CD4-positive, alpha-beta memory T cell (primary cell): ENCODE results near the gene NCOR2. TPM values are rescaled to one million over a fixed set of nuclear protein-coding genes. Genes with fewer than 3 reads are reported as not detected.

Source experiments
- CTCF ChIA-PET: fragments of 350-600 bp; sonication (Branson Sonifier 250); formaldehyde crosslinking; loops from one replicate; lab custom pipeline; 2021; ENCODE audit warnings: inconsistent platforms; ENCODE audit not compliant: partially characterized antibody; lab: Charles Lee
- POLR2A ChIA-PET: fragments of 350-600 bp; sonication (Branson Sonifier 250); formaldehyde crosslinking; loops from one replicate; lab custom pipeline; 2021; ENCODE audit not compliant: partially characterized antibody; lab: Charles Lee
- DNase-seq, 5 donors: peaks; one replicate each; pipeline versions ENCODE4 v3.0.0 to v3.0.0-alpha.2; 2020 to 2022; ENCODE audit warnings: mixed read lengths in 1 of 5
- H3K27ac ChIP-seq: one replicate; pipeline ENCODE4 v1.7.0; 2013; ENCODE audit warnings: low read depth, low read length
- H3K27me3 ChIP-seq: 2 replicates; pipeline ENCODE4 v1.7.0; 2013; ENCODE audit warnings: mild to moderate bottlenecking, low read length, moderate library complexity; ENCODE audit not compliant: insufficient read depth
- H3K36me3 ChIP-seq: 2 replicates; pipeline ENCODE4 v1.7.0; 2013; ENCODE audit warnings: mild to moderate bottlenecking, low read length, moderate library complexity; ENCODE audit not compliant: insufficient read depth
- H3K4me1 ChIP-seq: 2 replicates; pipeline ENCODE4 v1.7.0; 2013; ENCODE audit warnings: mild to moderate bottlenecking, low read length, moderate library complexity; ENCODE audit not compliant: insufficient read depth
- H3K4me3 ChIP-seq, 2 donors: one replicate each; pipeline ENCODE4 v1.7.0; 2013; ENCODE audit warnings: low read length in 2 of 2, mild to moderate bottlenecking in 1 of 2
- H3K9me3 ChIP-seq, 2 donors: one replicate each; pipeline ENCODE4 v1.7.0; 2013; ENCODE audit warnings: low read length in 2 of 2, control low read depth in 1 of 2; ENCODE audit not compliant: control insufficient read depth in 1 of 2
- H3K27ac Mint-ChIP-seq, 7 donors: one replicate each; pipeline ENCODE4 v1.8.0; 2020 to 2021; ENCODE audit warnings: mixed read lengths in 7 of 7, mild to moderate bottlenecking in 6 of 7, inconsistent platforms in 3 of 7, moderate library complexity in 3 of 7
- H3K27me3 Mint-ChIP-seq, 2 donors: one replicate each; pipeline ENCODE4 v1.8.0; 2020 to 2021; ENCODE audit warnings: mixed read lengths in 2 of 2
- H3K36me3 Mint-ChIP-seq, 2 donors: one replicate each; pipeline ENCODE4 v1.8.0; 2020 to 2021; ENCODE audit warnings: mixed read lengths in 2 of 2, inconsistent platforms in 1 of 2, mild to moderate bottlenecking in 1 of 2
- H3K4me1 Mint-ChIP-seq, 4 donors: one replicate each; pipeline ENCODE4 v1.8.0; 2020 to 2021; ENCODE audit warnings: mixed read lengths in 4 of 4, mild to moderate bottlenecking in 1 of 4
- H3K4me3 Mint-ChIP-seq, 8 donors: one replicate each; pipeline ENCODE4 v1.8.0; 2020 to 2021; ENCODE audit warnings: mixed read lengths in 8 of 8, mild to moderate bottlenecking in 7 of 8, moderate library complexity in 6 of 8, inconsistent platforms in 3 of 8
- H3K9me3 Mint-ChIP-seq, 8 donors: one replicate each; pipeline ENCODE4 v1.8.0; 2020 to 2021; ENCODE audit warnings: mixed read lengths in 8 of 8, mild to moderate bottlenecking in 5 of 8, inconsistent platforms in 3 of 8, moderate library complexity in 1 of 8
- intact Hi-C: fragments of 100-400 bp; cut with micrococcal nuclease; formaldehyde crosslinking; loops from one replicate; pipeline ENCODE4 v1.15.1; 2023
- polyA plus RNA-seq, 2 donors: library from polyadenylated mRNA; unstranded; fragments of 300-500 nt; fragmentation: Illumina TruSeq; gene quantifications; one replicate each; pipeline ENCODE4 v1.2.3, GENCODE V29; 2021
- total RNA-seq, 2 experiments: library from RNA; stranded (reverse); gene quantifications; one replicate each; pipeline ENCODE4 v1.2.3, GENCODE V29; 2021

Gene NCOR2
- total and polyA plus RNA-seq, 4 experiments from 2014 or later: 0.37 to 105 (median 54.5) TPM

DNA sequence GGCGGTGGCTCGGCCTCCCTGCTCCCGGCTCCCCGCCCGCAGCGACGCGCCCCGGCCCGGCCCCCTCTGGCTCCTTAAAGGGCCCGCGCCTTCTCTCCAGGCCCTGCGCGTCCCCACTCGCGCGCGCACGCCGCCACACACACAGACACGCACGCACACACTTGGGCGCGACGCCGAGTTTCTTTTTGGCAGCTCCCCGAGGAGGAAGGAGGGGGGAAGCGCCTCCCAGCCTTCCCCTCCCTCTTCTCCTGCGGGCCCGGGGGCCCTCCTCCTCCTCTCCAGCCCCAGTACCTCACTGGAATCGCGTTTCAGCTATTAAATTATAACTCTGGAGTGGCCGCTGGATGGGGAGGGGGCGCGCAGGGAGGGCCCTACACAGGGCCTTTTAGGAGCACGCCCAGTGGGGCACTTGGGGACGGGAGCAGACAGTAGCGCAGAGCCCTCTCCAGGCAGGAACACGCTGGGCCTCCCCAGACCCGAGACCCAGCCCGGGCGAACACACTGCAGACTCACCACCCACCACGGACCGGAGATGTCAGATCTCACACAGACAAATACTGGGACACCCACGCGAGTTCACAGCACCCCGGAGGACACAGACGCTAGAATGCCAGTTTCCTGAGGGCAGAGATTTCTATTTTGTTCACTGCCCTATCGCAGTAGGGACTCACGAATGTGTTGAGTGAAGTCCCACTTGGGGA is 411 bp upstream of the NCOR2 start:
- Mint-ChIP-seq H3K36me3 (peaks cover 0 to 2% of the 10 kb centered on the region in 2 donors), H3K4me1 (peaks cover 12 to 44% (median 21%) of the 10 kb centered on the region in 4 donors), H3K9me3 (no peaks in the 10 kb centered on the region), H3K4me3 (peak overlapping the region; percentile 82 to 90 (median 88)), H3K27ac (peak overlapping the region; percentile 72 to 92 (median 85)), H3K27me3 (no peaks in the 10 kb centered on the region)
- no peak overlapping the region for H3K27ac ChIP-seq
- intact Hi-C loops: loop anchor here (1.0 to 10.0 kb wide), 7 partner anchors 41 to 596 kb away; partner anchors contain the start of genes CCDC92 and ZNF664
- H3K4me3 ChIP-seq: peak overlapping the region in 1 of 2 donors; percentile 59
- H3K4me1 ChIP-seq: peaks cover 36% of the 10 kb centered on the region
- POLR2A ChIA-PET: interaction anchor here (0.6 to 2.7 kb wide), 5 partner anchors 41 to 595 kb away, joined by 3 to 18 read pairs (median 4); partner anchors contain the start of gene CCDC92
- H3K36me3 ChIP-seq: peaks cover 1% of the 10 kb centered on the region
- CTCF ChIA-PET: interaction anchor here (1.1 kb wide), 1 partner anchor 197 kb away, joined by 4 read pairs; no protein-coding TSS in a partner anchor
- no peaks in the 10 kb centered on the region for H3K27me3 ChIP-seq
- DNase-seq: peak; percentile 83 to 86 (median 84)
- no peaks in the 10 kb centered on the region for H3K9me3 ChIP-seq

DNA sequence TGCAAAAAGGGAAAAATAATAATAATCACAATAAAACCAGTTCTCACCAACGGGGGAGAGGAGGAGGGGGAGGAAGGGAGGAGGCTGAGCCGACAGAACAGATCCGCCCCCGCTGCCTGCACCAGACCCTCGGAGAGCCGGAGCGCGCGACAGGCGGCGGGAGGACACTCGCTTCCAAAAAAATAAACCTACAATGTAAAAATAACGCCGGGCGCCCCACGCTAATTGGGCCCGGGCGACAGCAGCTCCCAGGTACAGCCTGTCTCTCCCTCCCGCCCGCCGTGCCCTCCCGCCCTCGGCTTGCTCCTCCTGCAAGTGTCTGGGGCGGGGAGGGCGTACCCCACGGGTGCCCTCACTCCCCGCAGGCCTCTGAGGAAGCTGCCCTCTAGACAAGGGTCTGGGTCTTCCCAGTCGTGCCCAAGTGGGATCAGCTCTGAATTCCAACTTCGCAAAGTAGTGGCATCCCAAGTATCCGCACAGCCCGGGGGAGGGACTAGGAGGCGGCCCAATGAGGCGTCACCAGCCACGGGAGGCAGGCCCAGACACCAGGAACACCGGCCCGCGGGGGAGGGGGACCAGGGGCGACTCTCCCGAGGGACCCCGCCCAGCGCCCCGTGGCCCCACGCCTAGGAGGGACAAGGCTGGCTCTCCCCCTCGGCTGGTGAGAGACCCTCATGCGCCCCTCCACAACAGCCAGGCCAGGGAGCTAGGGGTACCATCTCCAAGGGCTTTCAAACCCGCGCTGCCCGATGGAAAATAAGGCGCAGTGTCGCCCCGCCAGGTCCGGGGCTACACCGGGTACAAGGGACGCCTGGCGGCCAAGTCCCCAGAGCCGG is 1.0 kb downstream of the NCOR2 start:
- peak; percentile 59 to 78 (median 68) for DNase-seq
- peak overlapping the region; percentile 90 for H3K27ac ChIP-seq
- peak overlapping the region; percentile 91 to 97 (median 94) for H3K4me3 Mint-ChIP-seq
- H3K4me1 ChIP-seq: peaks cover 38% of the 10 kb centered on the region
- no peaks in the 10 kb centered on the region for H3K9me3 ChIP-seq
- ChIA-PET CTCF (interaction anchor here (1.4 kb wide), 1 partner anchor 16 kb away, joined by 3 read pairs; no protein-coding TSS in a partner anchor), POLR2A (interaction anchor here (0.9 to 2.7 kb wide), 6 partner anchors 42 to 178 kb away, joined by 3 to 18 read pairs (median 4); no protein-coding TSS in a partner anchor)
- H3K36me3 ChIP-seq: peaks cover 2% of the 10 kb centered on the region
- H3K9me3 Mint-ChIP-seq: no peaks in the 10 kb centered on the region
- intact Hi-C loops: loop anchor here (2.0 to 10.0 kb wide), 6 partner anchors 70 to 594 kb away; partner anchors contain the start of genes CCDC92 and ZNF664
- H3K27me3 ChIP-seq: no peaks in the 10 kb centered on the region
- peaks cover 16 to 54% (median 28%) of the 10 kb centered on the region in 4 donors for H3K4me1 Mint-ChIP-seq
- peak overlapping the region; percentile 88 to 95 for H3K4me3 ChIP-seq
- H3K27ac Mint-ChIP-seq: peak overlapping the region; percentile 92 to 97 (median 93)
- no peaks in the 10 kb centered on the region for H3K27me3 Mint-ChIP-seq
- H3K36me3 Mint-ChIP-seq: peaks cover 0 to 2% of the 10 kb centered on the region in 2 donors

DNA sequence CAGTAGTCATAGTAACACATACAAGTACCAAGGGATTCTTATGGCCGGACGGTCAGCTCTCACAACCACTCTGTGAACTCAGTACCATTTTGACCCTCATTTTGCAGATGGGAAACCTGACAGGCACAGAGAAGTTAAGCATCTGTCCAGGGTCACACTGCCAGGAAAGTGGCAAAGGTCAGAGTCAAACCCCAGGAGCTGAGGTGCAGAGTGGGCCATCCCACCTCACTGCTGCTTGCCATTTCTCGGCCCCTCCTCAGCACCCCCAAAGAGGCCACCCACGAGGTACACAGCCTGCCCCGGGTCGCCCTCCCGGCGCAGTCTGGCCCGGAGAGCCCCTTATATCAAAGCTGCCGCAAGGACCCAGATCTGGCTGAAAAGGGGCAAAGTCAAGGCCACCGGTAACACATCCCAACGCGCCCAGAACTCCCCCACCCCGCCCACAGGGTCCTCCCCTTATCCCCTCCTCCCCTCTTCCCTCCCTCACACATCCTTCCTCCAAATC is 1.7 kb downstream of the NCOR2 start:
- intact Hi-C loops: loop anchor here (2.0 to 10.0 kb wide), 6 partner anchors 71 to 593 kb away; partner anchors contain the start of genes CCDC92 and ZNF664
- peaks cover 39% of the 10 kb centered on the region for H3K4me1 ChIP-seq
- no peaks in the 10 kb centered on the region for H3K9me3 ChIP-seq
- DNase-seq: no peak
- H3K4me1 Mint-ChIP-seq: peaks cover 19 to 60% (median 34%) of the 10 kb centered on the region in 4 donors
- H3K36me3 Mint-ChIP-seq: peaks cover 0 to 2% of the 10 kb centered on the region in 2 donors
- no peaks in the 10 kb centered on the region for H3K9me3 Mint-ChIP-seq
- CTCF ChIA-PET: interaction anchor here (1.4 kb wide), 1 partner anchor 16 kb away, joined by 3 read pairs; no protein-coding TSS in a partner anchor
- H3K4me3 ChIP-seq: peak overlapping the region; percentile 88 to 95
- POLR2A ChIA-PET: interaction anchor here (0.9 to 2.7 kb wide), 4 partner anchors 43 to 177 kb away, joined by 3 to 18 read pairs (median 4); no protein-coding TSS in a partner anchor
- peak overlapping the region; percentile 91 to 97 (median 94) for H3K4me3 Mint-ChIP-seq
- H3K27me3 ChIP-seq: no peaks in the 10 kb centered on the region
- H3K27ac ChIP-seq: peak overlapping the region; percentile 90
- no peaks in the 10 kb centered on the region for H3K27me3 Mint-ChIP-seq
- H3K27ac Mint-ChIP-seq: peak overlapping the region; percentile 73 to 97 (median 93)
- H3K36me3 ChIP-seq: peaks cover 2% of the 10 kb centered on the region

DNA sequence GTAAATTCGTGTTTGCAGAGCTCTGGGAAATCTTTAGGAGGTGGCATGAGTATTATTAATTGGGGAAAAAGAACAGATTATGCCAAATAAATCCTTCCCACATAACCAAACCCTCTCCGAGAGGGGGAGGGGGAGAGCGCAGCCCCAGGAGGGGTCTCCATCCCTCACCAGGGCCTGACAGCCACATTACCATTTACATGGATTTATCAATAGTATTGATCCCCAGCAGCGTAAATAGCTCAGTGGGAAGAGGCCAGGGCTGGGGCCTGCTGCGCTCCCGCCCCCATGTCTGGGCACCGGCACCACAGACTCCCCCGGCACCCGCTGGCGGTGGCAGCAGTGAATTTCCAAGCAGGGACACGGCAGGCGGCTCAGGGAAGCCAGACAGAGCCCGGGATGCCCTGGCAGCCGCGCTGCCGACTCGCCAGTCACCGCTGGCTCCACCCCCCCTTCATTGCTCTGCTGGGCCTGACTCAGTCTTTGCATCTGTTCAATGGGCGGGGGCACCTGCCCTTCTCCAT is 2.4 kb downstream of the NCOR2 start:
- Mint-ChIP-seq H3K4me1 (peaks cover 17 to 64% (median 37%) of the 10 kb centered on the region in 4 donors), H3K27me3 (no peaks in the 10 kb centered on the region), H3K27ac (peak overlapping the region in 1 of 7 donors; percentile 65), H3K4me3 (peak overlapping the region; percentile 52 to 97 (median 92)), H3K9me3 (peaks cover 0 to 2% (median 0%) of the 10 kb centered on the region in 8 donors), H3K36me3 (peaks cover 0 to 2% of the 10 kb centered on the region in 2 donors)
- intact Hi-C loops: loop anchor here (5.0 to 10.0 kb wide), 5 partner anchors 98 to 593 kb away; partner anchors contain the start of genes CCDC92 and ZNF664
- peaks cover 2% of the 10 kb centered on the region for H3K36me3 ChIP-seq
- no peak overlapping the region for H3K4me3 ChIP-seq
- ChIA-PET CTCF (interaction anchor here (1.4 kb wide), 1 partner anchor 15 kb away, joined by 3 read pairs; no protein-coding TSS in a partner anchor), POLR2A (no interaction called here)
- H3K9me3 ChIP-seq: no peaks in the 10 kb centered on the region
- no peak for DNase-seq
- H3K27ac ChIP-seq: no peak overlapping the region
- H3K27me3 ChIP-seq: no peaks in the 10 kb centered on the region
- H3K4me1 ChIP-seq: peaks cover 39% of the 10 kb centered on the region

DNA sequence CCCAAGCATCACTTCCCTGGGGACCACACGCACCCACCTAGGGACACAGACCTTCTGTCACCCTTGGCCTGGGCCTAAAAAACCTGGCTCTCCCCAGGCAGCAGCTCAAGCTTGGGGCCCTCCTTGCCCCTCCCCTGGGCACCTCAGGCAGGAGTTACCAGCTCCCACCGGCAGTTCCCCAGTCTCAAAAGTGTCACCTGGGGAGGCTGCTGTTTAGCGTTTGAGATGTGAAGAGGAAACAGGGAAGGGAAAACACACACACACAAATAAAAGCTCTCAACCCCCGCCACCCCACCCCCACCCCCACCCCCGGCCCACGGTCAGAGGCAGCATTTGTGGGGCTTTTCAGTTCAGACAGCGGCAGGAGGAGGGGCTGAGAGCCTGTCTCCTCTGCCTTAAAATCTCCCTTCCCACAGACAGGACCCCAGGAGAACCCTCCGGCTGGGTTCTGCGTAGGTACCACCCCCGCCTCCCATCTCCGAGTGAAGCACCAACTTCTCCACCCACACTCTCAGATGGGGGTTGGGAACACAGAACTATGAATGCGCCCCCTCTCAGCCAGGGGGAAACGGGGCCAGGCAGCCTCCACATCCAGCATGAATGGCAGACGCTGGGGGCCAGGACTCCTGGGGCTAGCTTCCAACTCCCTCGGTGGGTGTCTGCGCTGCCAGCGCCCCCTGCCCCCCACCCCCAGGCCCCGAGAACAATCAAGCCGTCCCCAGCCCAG is 3.0 kb downstream of the NCOR2 start:
- ChIA-PET CTCF (no interaction called here), POLR2A (no interaction called here)
- intact Hi-C loops: loop anchor here (10.0 kb wide), 1 partner anchor 150 kb away; no protein-coding TSS in a partner anchor

DNA sequence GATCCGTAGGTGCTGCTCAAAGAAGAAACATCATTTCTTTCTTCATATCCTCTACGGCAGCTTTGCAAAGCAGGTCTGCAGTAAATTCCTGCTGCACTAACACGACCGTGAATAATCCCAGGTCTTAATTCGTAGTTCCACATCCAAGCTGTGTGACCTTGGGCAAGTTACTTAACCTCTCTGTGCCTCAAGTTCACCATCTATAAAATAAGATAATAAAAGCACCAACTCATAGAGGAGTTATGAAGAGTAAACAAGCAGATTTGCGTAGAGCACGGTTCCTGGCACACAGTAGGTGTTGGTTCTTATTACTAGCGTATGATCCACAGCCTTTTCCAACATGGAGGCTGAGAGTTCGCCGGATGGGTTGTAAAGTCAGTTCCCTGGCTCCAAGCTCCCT is 3.6 kb downstream of the NCOR2 start:
- peaks cover 0 to 2% of the 10 kb centered on the region in 2 donors for H3K36me3 Mint-ChIP-seq
- H3K9me3 Mint-ChIP-seq: peaks cover 0 to 2% (median 0%) of the 10 kb centered on the region in 8 donors
- H3K4me3 Mint-ChIP-seq: peak overlapping the region in 7 of 8 donors; percentile 6 to 59 (median 48)
- peaks cover 17 to 61% (median 40%) of the 10 kb centered on the region in 4 donors for H3K4me1 Mint-ChIP-seq
- peaks cover 2% of the 10 kb centered on the region for H3K36me3 ChIP-seq
- DNase-seq: no peak
- CTCF ChIA-PET: no interaction called here
- H3K4me1 ChIP-seq: peaks cover 39% of the 10 kb centered on the region
- no peaks in the 10 kb centered on the region for H3K27me3 ChIP-seq
- H3K27ac Mint-ChIP-seq: peak overlapping the region in 1 of 7 donors; percentile 57
- no peak overlapping the region for H3K27ac ChIP-seq
- intact Hi-C loops: loop anchor here (10.0 kb wide), 1 partner anchor 151 kb away; no protein-coding TSS in a partner anchor
- H3K9me3 ChIP-seq: no peaks in the 10 kb centered on the region
- no peak overlapping the region for H3K4me3 ChIP-seq
- no peaks in the 10 kb centered on the region for H3K27me3 Mint-ChIP-seq
- POLR2A ChIA-PET: no interaction called here

More for the DNA sequence above, 3.0 kb downstream of the NCOR2 start:
- no peaks in the 10 kb centered on the region for H3K9me3 ChIP-seq
- no peaks in the 10 kb centered on the region for H3K27me3 ChIP-seq
- Mint-ChIP-seq H3K27me3 (no peaks in the 10 kb centered on the region), H3K27ac (peak overlapping the region in 1 of 7 donors; percentile 24), H3K4me3 (peak overlapping the region in 3 of 8 donors; percentile 6 to 59 (median 54)), H3K4me1 (peaks cover 17 to 61% (median 40%) of the 10 kb centered on the region in 4 donors), H3K9me3 (peaks cover 0 to 2% (median 0%) of the 10 kb centered on the region in 8 donors), H3K36me3 (peaks cover 0 to 2% of the 10 kb centered on the region in 2 donors)
- no peak overlapping the region for H3K4me3 ChIP-seq
- H3K4me1 ChIP-seq: peaks cover 39% of the 10 kb centered on the region
- H3K36me3 ChIP-seq: peaks cover 2% of the 10 kb centered on the region
- DNase-seq: no peak
- no peak overlapping the region for H3K27ac ChIP-seq
